MM.1S (cell line): ENCODE data around the gene ZNF653.

Source experiments
- DNase-seq: peaks from one replicate; pipeline ENCODE4 v3.0.0-alpha.2; 2015
- H2AFZ ChIP-seq: fragments of 300-600 bp; sonication (generic); 2 replicates; pipeline ENCODE4 v1.6.0; 2016; ENCODE audit warnings: antibody characterized with exemption, low read length
- H3F3A ChIP-seq: fragments of 300-600 bp; sonication (generic); 2 replicates; pipeline ENCODE4 v1.6.1; 2016; ENCODE audit warnings: mild to moderate bottlenecking, antibody characterized with exemption, low read length, moderate library complexity, mixed read lengths; ENCODE audit not compliant: insufficient read depth
- H3K27ac ChIP-seq: fragments of 300-600 bp; sonication (generic); 2 replicates; pipeline ENCODE4 v1.5.1; 2016; ENCODE audit warnings: mild to moderate bottlenecking, low read length
- H3K27me3 ChIP-seq: fragments of 300-600 bp; sonication (generic); replicated peaks from 2 replicates; pipeline ENCODE4 v1.6.0; 2016; ENCODE audit warnings: low read length; ENCODE audit not compliant: insufficient read depth
- H3K36me3 ChIP-seq: fragments of 300-600 bp; sonication (generic); replicated peaks from 2 replicates; pipeline ENCODE4 v1.6.1; 2016; ENCODE audit warnings: mild to moderate bottlenecking, low read length, mixed read lengths; ENCODE audit not compliant: insufficient read depth
- H3K4me1 ChIP-seq: fragments of 300-600 bp; sonication (generic); 2 replicates; pipeline ENCODE4 v1.6.1; 2016; ENCODE audit warnings: low read length, mixed read lengths
- H3K4me2 ChIP-seq: fragments of 300-600 bp; sonication (generic); 2 replicates; pipeline ENCODE4 v1.6.0; 2016; ENCODE audit warnings: low read depth, low read length
- H3K4me3 ChIP-seq: fragments of 300-600 bp; sonication (generic); 2 replicates; pipeline ENCODE4 v1.5.1; 2016; ENCODE audit warnings: low read length, mixed read lengths
- H3K79me2 ChIP-seq: fragments of 300-600 bp; sonication (generic); 2 replicates; pipeline ENCODE4 v1.6.1; 2016; ENCODE audit warnings: mixed run types, low read length, mixed read lengths
- H3K9ac ChIP-seq: fragments of 300-600 bp; sonication (generic); 2 replicates; pipeline ENCODE4 v1.6.1; 2016; ENCODE audit warnings: low read length, mixed read lengths
- H3K9me2 ChIP-seq: fragments of 300-600 bp; sonication (generic); replicated peaks from 2 replicates; pipeline ENCODE4 v1.6.1; 2016; ENCODE audit warnings: mild to moderate bottlenecking, low read length, mixed read lengths; ENCODE audit not compliant: insufficient read depth
- H3K9me3 ChIP-seq: fragments of 300-600 bp; sonication (generic); replicated peaks from 2 replicates; pipeline ENCODE4 v1.6.1; 2016; ENCODE audit warnings: mild to moderate bottlenecking, low read length, mixed read lengths; ENCODE audit not compliant: insufficient read depth
- H4K20me1 ChIP-seq: fragments of 300-600 bp; sonication (generic); 2 replicates; pipeline ENCODE4 v1.6.1; 2016; ENCODE audit warnings: mild to moderate bottlenecking, low read length, moderate library complexity, mixed read lengths; ENCODE audit not compliant: insufficient read depth
- EZH2 ChIP-seq: fragments of 300-600 bp; sonication (generic); optimal IDR thresholded peaks from 2 replicates; pipeline ENCODE3; 2017; ENCODE audit warnings: low read depth, mild to moderate bottlenecking, antibody characterized with exemption, low read length, mixed read lengths
- EZH2phosphoT487 ChIP-seq: fragments of 300-600 bp; sonication (generic); IDR thresholded peaks from 2 replicates; pipeline ENCODE4 v1.6.1; 2018; ENCODE audit warnings: antibody characterized with exemption, low read length
- TF ChIP-seq, protein P1 (sequence below): fragments of 300-600 bp; sonication (generic); IDR thresholded peaks from 2 replicates; pipeline ENCODE4 v1.5.1; 2016; ENCODE audit warnings: antibody characterized with exemption, low read length, mixed read lengths

ZNF653 gene

DNA sequence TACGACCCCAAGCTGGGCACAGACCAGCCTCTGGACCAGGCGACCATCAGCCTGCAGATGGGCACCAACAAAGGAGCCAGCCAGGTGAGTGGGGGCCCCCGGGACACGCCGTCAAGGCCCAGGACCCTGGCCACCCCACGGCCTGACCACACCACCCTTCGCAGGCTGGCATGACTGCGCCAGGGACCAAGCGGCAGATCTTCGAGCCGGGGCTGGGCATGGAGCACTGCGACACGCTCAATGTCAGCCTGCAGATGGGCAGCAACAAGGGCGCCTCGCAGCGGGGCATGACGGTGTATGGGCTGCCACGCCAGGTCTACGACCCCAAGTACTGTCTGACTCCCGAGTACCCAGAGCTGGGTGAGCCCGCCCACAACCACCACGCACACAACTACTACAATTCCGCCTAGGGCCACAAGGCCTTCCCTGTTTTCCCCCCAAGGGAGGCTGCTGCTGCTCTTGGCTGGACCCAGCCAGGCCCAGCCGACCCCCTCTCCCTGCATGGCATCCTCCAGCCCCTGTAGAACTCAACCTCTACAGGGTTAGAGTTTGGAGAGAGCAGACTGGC lies 43.8 kb upstream of the ZNF653 start:
- H3K4me3 ChIP-seq, result no peak overlapping the region
- H3K27ac ChIP-seq, result no peak overlapping the region
- no peak overlapping the region for H3K9ac ChIP-seq
- no peaks in the 10 kb centered on the region for H3K9me2 ChIP-seq
- no peaks in the 10 kb centered on the region for H4K20me1 ChIP-seq
- no peak for DNase-seq
- no peaks in the 10 kb centered on the region for H3K79me2 ChIP-seq
- TF ChIP-seq EZH2, result no peak
- no peak for TF ChIP-seq EZH2phosphoT487
- TF ChIP-seq, protein P1, sequence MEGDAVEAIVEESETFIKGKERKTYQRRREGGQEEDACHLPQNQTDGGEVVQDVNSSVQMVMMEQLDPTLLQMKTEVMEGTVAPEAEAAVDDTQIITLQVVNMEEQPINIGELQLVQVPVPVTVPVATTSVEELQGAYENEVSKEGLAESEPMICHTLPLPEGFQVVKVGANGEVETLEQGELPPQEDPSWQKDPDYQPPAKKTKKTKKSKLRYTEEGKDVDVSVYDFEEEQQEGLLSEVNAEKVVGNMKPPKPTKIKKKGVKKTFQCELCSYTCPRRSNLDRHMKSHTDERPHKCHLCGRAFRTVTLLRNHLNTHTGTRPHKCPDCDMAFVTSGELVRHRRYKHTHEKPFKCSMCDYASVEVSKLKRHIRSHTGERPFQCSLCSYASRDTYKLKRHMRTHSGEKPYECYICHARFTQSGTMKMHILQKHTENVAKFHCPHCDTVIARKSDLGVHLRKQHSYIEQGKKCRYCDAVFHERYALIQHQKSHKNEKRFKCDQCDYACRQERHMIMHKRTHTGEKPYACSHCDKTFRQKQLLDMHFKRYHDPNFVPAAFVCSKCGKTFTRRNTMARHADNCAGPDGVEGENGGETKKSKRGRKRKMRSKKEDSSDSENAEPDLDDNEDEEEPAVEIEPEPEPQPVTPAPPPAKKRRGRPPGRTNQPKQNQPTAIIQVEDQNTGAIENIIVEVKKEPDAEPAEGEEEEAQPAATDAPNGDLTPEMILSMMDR, result no peak
- no peaks in the 10 kb centered on the region for H3K9me3 ChIP-seq
- H2AFZ ChIP-seq, result no peak overlapping the region
- no peaks in the 10 kb centered on the region for H3F3A ChIP-seq
- no peaks in the 10 kb centered on the region for H3K4me1 ChIP-seq
- no peaks in the 10 kb centered on the region for H3K36me3 ChIP-seq
- H3K27me3 ChIP-seq, result peaks cover 13% of the 10 kb centered on the region
- H3K4me2 ChIP-seq, result no peak overlapping the region

DNA sequence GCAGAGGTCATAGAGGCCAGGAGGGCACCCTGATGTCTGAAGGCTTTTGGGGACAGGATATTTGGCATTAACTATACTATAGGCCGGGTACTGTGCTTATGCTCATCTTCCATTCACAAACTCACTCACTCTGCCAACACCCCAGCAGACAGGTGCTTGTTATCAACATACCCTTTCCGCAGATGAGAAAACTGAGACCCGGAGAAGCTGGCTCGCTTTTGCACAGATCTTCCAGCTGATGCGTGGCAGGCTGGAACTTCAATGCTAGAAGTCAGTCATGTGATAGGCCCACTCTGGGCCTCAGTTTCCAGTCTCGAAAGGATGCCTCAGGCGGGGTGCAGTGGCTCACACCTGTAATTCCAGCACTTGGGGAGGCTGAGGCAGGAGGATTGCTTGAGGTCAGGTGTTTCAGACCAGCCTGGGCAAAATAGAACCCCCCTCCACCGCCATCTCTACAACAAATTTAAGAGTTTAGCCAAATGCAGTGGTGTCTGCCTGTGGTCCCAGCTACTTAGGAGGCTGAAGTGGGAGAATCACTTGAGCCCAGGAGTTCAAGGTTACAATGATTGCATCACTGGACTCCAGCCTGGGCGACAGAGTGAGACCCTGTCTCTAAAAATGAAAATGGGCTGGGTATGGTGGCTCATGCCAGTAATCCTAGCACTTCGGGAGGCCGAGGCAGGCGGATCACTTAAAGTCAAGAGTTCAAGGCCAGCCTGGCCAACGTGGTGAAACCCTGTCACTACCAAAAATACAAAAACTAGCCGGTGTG lies 42.5 kb upstream of the ZNF653 start:
- no peak overlapping the region for H3K9ac ChIP-seq
- no peak overlapping the region for H3K4me3 ChIP-seq
- H3K27ac ChIP-seq, result no peak overlapping the region
- H3K36me3 ChIP-seq, result no peaks in the 10 kb centered on the region
- H3K27me3 ChIP-seq, result peaks cover 21% of the 10 kb centered on the region
- no peaks in the 10 kb centered on the region for H3K9me2 ChIP-seq
- DNase-seq, result no peak
- H3F3A ChIP-seq, result no peaks in the 10 kb centered on the region
- H2AFZ ChIP-seq, result no peak overlapping the region
- no peaks in the 10 kb centered on the region for H3K79me2 ChIP-seq
- H3K4me2 ChIP-seq, result no peak overlapping the region
- no peaks in the 10 kb centered on the region for H4K20me1 ChIP-seq
- TF ChIP-seq, protein P1, result no peak
- TF ChIP-seq EZH2phosphoT487, result no peak
- TF ChIP-seq EZH2, result no peak
- H3K9me3 ChIP-seq, result no peaks in the 10 kb centered on the region
- no peaks in the 10 kb centered on the region for H3K4me1 ChIP-seq

DNA sequence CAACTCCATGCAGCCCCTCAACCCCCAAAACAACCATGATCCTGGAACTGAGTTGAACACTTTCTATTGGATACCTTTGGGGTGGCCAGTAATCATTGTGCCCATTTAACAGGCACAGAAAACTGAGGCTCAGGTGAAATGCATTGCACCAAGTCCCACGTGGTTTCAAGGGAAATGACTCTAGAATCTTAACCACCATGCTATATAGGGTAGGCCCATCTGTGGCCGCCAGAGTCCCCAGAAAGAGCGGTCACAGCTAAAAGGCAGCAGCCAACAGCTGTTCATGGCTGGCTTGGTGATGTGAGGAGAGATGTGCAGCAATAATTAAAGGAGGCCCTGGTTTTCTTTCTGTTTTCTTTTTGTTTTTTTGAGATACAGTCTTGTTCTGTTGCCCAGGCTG lies 35.6 kb upstream of the ZNF653 start:
- Histone ChIP-seq H2AFZ (no peak overlapping the region), H3K9ac (no peak overlapping the region), H3F3A (no peaks in the 10 kb centered on the region), H3K36me3 (no peaks in the 10 kb centered on the region), H3K9me3 (no peaks in the 10 kb centered on the region), H3K27ac (no peak overlapping the region), H3K27me3 (peaks cover 49% of the 10 kb centered on the region), H3K4me2 (no peak overlapping the region), H3K79me2 (no peaks in the 10 kb centered on the region), H3K4me1 (no peaks in the 10 kb centered on the region), H3K9me2 (no peaks in the 10 kb centered on the region), H4K20me1 (no peaks in the 10 kb centered on the region), H3K4me3 (no peak overlapping the region)
- peak; percentile 12 for DNase-seq
- TF ChIP-seq EZH2phosphoT487 (no peak), EZH2 (no peak)
- TF ChIP-seq, protein P1, result no peak
